GM21515 (cell line): ENCODE measurements around the gene ZNF678.
"Not testable (repeated sequence)": the region's sequence is repeated elsewhere in the genome, so short reads cannot be mapped to it uniquely, and the experiment has no call there.

Experiments used
- ATAC-seq: cut with Tn5 transposase; IDR thresholded peaks from one replicate; pipeline ENCODE4 v1.9.1; 2021; ENCODE audit not compliant: unreplicated experiment

ZNF678 gene

DNA sequence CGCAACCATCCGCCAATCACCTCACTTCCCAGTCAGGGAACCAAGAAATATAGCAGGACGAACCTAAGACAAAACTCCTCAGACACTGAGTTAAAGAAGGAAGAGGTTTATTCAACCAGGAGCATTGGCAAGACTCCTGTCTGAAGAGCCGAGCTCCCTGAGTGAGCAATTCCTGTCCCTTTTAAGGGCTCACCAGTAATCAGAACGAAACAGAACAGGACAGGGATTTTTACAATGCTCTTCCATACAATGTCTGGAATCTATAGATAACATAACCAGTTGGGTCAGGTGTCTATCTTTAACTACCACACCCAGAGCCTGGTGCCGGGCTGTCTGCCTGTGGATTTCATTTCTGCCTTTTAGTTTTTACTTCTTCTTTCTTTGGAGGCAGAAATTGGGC is 32.9 kb downstream of the ZNF678 start:
- ATAC-seq, result not testable (repeated sequence)

DNA sequence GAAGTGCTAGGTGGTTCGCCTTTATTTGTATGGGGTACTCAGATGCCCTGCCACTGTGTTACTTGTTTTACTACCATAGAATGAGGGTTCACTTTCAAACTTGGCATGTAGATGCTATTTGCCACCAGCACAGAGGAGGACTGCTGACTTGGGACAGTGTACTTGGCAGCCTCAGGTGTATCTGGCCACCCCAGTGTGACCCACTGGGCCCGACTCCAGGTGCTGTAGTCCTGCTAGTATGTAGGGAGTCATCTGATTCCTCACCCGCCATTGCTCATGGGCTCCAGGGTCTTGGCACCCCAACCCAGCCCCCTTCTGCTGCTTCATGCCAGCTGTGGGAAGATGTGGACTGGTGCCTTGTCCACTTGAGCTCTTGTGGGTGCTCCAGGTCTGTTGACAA is 40.0 kb downstream of the ZNF678 start:
- no peak for ATAC-seq

DNA sequence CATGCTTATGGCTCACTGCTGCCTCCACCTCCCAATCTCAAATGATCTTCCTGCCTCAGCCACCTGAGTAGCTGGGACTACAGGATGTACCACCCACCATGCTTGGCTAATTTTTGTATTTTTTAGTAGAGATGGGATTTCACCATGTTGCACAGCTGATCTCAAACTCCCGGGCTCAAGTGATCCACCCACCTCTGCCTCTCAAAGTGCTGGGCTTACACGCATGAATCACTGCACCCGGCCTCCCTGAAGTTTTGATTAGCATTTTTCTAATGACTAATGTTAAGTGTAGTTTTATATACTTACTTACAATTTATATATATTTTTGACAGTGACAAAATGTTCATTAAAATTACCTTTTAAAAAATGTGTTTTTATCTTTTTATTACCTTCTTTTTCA is 41.1 kb downstream of the ZNF678 start:
- ATAC-seq, result no peak

DNA sequence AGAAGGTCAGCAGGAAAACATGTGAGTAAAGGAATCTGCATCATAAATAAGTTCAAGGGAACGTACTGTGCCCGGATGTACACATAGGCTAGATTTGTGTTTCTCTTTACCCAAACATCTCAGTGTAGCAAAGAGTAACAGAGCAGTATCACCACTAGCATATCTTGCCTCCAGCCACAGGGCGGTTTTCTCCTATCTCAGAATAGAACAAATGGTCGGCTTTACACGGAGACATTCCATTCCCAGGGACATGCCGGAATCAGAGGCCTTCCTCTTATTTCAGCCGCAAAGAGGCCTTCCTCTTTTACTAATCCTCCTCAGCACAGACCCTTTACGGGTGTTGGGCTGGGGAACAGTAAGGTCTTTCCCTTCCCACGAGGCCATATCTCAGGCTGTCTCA is 42.9 kb downstream of the ZNF678 start:
- not testable (repeated sequence) for ATAC-seq

DNA sequence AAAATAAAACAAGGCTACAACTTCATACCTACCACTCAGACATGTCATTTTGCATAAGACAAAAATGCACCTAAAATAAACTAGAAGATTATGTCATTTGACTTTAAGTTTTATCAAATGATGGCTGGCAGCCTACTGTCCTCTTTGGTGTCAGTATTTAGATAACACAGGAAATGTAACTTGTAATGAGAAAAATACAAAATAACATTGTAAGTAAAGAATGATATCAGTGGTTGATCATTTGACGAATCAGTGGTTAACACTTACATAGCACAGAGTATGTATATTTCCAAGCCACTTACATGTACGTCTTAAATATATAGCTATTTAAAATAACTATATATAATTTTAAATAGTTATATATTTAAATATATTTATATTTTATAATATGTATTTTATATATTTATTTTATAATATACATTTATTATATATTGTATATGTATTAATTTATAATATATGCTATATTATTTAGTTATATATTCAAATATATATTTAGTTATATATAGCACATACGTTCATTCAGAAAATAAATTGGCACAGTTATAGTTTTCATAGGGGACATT is 44.1 kb downstream of the ZNF678 start:
- no peak for ATAC-seq

DNA sequence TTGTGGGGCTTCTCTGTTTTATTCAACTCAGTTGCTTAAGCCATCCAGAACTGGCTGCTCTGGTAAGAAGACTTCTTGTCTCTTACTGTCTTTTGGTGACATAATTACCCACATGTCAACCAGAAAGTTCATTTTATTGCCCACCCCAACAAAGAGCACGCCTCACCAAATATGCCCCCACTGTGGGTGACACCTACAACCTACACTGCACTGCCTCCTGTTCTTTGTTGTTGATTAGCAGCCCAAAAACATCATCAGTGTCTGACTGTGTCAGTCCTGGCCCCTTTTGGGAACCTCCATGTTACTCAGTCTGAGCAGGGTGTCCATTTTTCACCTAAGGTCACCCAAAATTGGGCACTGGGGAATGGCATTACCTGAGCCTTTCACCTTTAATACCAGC is 49.3 kb downstream of the ZNF678 start:
- no peak for ATAC-seq

DNA sequence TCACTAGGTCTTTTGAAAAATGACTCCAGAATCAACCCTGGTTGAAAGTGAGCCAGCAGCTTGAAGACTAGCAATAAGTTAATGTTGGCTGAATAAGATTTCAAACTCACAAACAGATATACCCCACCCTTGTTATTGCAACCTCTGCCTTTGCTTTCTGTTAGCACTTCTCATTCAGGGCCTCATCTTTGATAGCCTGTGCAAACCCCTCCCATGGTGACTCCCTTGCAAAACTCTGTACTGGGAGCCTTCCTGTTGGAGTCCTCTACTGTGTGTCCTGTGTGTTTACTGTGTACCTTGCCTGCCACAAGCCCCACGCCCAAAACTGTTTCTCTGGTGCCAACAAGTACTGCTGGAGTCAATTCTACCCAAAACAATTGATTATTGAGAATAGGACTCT is 50.2 kb downstream of the ZNF678 start:
- ATAC-seq, result no peak

DNA sequence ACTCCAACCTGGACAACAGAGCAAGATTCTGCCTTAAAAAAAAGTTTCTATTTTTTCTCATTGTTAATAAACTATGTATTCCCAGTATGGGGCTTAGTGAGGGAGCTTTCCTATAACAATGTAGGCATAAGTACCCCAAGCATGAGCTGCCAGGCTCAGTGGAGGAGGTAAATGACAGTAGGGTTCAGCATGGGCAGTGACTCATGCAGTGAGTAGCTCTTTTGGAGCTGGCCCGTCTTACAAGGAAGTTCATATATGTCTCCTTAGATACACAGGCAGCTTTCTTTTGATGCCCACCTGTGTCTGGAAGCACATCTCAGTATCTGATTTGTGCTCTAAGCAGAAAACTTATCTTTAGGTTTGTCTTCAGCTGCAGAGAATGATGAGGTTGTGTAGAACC is 57.9 kb downstream of the ZNF678 start:
- no peak for ATAC-seq

DNA sequence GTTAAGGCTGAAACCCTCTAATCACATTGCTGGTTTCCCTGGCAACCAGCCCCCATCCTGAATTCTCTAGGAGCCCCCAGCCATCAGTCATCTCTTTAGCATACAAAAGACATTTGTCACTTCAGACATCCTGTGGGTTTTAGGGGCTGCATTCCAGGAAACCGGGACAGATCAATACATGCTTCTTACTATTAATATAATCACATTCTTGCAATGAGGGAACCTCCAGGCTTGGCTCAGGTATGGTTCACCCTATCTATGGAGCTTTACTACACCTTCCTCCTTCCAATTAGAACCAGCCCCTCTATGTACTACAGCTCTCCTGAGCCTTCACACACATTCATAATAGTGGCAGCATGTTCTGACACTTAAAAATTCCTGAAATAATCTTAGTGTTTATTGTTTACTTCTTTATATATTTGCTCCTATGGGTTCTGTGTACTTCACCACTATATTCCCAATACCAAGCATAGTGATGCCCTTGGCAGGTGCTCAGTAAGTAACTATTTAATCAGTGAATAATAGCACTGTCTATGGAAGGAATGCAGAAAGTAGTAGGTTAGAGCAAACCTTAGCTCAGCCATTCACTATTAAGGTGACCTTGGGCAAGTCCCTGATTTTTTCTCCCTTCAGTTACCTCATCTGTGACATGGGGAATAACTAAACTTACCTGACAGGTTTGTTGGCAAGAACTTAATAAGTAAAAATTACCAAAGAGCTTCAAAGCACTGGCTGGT is 59.6 kb downstream of the ZNF678 start:
- ATAC-seq, result no peak

DNA sequence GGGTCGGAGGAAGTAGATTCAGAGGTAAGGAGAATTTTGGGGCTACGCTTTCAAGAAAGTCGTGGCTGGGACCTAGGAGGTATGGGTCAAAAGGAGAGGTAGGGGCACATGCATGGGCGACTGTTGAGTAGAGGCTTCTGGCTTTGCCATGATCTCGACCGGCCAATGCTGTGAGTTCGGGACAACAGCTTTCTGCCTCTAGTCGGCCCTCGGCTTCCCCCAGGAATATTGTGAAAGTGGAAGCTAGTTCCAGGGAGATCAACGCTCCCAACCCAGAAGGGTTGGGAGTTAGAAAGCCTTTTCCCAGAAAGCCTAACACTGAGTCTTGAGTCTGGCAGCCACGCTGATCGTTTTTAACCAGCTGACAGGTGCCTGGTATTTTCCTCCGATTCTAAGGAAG is 69.0 kb downstream of the ZNF678 start:
- no peak for ATAC-seq

DNA sequence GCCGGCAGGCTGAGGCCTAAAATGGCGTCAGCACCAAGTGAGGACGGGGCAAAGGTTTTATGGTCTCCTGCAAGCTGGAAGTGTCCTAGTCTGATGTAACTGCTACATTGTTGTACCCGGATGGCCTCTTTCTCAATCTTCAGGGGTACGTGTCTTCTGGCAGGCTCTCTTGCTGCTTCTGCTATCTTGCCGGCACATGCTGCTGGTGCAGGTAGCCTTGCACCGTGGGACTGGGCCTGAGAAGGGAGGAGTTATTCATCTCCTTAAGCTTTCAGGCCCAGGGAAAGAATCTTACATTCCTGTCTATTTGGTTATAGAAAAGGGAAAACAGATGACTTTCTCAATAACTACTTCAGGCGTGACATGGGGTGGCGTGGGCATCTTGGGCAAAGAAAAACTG is 72.2 kb downstream of the ZNF678 start:
- ATAC-seq, result no peak

DNA sequence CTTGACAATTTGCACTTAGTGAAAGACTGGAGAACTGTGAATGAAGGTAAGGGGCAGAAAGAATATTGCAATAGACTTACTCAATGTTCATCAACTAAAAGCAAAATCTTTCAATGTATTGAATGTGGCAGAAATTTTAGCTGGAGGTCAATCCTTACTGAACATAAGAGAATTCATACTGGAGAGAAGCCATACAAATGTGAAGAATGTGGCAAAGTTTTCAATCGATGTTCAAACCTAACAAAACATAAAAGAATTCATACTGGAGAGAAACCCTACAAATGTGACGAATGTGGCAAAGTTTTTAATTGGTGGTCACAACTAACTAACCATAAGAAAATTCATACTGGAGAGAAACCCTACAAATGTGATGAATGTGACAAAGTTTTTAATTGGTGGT is 91.1 kb downstream of the ZNF678 start:
- no peak for ATAC-seq

DNA sequence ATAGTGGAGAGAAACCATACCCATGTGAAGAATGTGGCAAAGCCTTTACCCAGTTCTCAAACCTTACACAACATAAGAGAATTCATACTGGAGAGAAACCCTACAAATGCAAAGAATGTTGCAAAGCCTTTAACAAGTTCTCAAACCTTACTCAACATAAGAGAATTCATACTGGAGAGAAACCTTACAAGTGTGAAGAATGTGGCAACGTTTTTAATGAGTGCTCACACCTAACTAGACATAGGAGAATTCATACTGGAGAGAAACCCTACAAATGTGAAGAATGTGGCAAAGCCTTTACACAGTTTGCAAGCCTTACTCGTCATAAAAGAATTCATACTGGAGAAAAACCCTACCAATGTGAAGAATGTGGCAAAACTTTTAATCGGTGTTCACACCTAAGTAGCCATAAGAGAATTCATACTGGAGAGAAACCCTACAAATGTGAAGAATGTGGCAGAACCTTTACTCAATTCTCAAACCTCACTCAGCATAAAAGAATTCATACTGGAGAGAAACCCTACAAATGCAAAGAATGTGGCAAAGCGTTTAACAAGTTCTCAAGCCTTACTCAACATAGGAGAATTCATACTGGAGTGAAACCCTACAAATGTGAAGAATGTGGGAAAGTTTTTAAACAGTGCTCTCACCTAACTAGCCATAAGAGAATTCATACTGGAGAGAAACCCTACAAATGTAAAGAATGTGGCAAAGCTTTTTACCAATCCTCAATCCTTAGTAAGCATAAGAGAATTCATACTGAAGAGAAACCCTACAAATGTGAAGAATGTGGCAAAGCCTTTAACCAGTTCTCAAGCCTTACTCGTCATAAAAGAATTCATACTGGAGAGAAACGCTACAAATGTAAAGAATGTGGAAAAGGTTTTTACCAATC is 91.7 kb downstream of the ZNF678 start:
- no peak for ATAC-seq

DNA sequence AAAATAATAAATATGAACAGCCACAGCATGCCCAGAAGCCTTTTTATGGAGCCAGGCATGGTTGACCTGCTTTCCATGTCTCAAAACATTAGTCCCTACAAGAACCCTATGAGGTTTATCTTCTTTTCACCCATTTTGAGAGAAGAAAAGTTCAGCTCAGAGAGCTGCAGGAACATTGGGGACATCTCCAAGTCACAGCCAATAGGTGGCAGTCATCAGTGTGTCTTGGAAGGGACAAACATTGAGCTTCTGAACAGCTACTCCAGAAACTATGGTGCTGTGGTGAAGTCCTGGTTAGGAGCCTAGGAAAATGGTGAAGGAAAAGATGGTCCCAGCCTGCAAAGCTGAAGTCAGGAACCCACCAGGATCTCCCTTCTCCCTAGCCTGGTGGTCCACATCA is 98.1 kb downstream of the ZNF678 start:
- no peak for ATAC-seq

DNA sequence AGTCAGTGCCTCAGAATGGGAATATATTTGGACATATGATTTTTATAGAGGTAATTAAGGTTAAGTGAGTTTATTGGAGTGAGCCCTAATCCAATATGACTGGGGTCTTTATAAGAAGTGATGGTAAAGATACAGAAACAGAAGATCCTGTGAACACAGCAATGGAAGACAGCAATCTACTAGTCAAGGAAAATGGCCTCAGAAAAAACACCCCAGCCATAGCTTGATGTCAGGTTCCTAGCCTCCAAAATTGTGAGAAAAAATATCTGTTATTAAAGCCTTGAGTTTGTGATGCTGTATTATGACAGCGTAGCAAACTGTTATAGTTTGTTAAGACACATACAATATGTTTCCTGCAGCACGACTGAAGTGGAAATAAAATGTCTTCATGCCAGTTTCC is 99.6 kb downstream of the ZNF678 start:
- no peak for ATAC-seq

DNA sequence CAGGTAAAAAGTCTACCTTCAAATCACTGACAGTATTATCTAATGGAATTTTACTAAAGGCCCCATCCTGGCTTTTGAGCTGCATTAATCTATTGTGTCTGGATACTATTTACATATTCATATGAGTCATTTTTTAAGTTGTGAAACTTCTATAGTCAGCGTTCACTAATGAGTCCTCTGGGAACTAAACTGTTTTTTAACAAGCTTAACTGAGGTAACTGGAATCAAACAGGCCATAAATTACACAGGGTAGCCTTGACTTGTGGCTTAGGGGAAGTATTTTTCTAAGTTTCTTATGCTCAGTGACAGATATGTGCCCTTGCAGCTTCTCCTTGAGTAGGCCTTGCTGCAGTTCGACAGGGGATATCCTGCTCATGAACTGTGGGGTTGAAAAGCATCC is 102.9 kb downstream of the ZNF678 start:
- no peak for ATAC-seq

DNA sequence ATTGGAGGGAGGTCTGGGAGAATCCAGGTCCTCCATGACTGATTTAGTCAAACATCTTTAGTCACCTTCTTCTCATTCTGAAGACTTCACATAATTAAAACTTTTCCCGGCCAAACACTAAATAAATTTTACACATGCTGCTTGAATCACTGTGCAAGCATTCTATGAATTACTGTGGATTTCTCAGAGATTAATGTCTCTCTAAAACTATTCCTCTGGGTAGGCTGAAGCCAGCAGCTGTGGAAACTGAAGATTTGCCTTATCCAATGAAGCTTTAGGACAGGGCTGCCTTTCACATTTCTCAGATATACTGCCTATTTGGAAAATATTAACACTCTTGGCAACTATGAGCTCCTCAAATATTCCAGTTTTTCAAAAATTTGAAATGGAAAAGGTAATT is 110.1 kb downstream of the ZNF678 start:
- ATAC-seq, result no peak

DNA sequence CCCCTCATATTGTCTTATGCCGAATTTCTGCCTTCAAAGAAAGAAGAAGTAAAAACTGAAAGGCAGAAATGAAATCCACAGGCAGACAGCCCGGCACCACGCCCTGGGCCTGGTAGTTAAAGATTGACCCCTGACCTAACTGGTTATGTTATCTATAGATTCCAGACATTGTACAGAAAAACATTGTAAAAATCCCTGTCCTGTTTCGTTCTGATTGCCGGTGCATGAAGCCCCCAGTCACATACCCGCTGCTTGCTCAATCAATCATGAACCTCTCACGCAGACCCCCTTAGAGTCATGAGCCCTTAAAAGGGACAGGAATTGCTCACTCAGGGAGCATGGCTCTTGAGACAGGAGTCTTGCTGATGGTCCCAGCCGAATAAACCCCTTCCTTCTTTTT is 122.5 kb downstream of the ZNF678 start:
- ATAC-seq, result no peak

DNA sequence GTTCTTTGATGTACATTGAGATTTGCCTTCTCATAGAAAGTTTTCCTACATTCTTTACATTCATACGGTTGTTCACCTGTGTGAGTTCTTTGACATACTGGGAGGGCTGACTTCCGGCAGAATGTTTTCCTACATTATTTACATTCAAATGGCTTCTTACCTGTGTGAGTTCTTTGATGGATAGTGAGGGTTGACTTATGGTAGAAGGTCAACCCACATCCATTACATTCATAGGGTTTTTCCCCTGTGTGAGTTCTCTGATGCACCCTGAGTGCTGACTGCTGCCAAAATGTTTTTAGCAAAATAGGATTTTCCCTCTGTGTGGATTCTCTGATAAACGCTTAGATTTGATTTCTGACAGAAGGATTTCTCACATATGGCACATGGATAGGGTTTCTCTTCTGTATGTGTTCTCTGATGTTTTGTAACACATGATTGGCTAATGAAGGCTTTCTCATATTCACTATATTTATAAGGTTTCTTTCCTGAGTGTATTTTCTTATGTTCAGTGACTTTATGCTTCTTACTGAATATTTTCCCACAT is 134.0 kb downstream of the ZNF678 start:
- no peak for ATAC-seq

DNA sequence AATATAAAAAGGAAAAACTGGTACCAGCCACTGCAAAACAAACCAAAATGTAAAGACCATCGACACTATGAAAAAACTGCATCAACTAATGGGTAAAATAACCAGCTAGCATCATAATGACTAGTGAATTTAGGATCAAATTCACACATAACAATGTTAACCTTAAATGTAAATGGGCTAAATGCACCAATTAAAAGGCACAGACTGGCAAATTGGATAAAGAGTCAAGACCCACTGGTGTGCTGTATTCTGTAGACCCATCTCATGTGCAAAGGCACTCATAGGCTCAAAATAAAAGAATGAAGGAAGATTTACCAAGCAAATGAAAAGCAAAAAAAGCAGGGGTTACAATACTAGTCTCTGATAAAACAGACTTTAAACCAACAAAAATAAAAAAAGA is 138.3 kb downstream of the ZNF678 start:
- not testable (repeated sequence) for ATAC-seq

DNA sequence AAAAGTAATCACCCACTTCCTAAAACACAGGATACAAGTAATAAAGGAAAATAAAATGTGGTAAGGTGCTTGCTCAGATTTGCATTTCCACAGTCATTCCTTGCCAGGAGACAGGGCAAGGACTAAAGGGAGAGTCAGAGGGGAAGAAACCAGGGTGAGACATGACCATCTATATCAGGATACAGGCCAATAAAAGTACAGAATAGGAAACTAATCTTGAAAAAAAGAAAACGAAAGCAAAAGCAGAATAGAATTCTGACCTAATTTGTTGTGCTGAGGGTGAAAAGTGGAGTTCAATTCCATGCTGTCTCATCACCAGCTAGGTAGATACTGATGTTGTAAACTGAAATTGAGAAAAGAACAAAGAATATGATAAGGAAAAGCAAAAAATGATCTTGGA is 144.5 kb downstream of the ZNF678 start:
- no peak for ATAC-seq

DNA sequence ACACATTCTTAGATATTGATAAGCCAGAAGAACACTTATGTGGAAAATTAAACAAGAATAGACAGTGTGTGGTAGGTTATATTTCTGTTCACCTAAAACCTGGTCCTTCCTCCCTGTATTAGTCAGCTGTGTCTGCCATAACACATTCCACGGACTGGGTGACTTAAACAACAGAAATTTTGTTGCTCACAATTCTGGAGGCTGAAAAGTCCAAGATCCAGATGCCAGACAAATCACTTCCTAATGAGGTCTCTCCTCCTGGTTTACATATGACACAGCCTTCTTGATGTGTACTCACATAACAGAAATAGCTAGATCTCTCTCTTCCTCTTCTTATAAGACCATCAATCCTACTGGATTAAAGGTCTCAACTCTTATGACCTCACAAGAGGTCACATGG is 146.1 kb downstream of the ZNF678 start:
- ATAC-seq, result no peak
